Smooth muscle cell (in vitro differentiated cells): ENCODE results near the gene EVI2B. TPM values are rescaled to one million over a fixed set of nuclear protein-coding genes. Genes with fewer than 3 reads are reported as not detected.

Experiments
- DNase-seq: peaks from one replicate; lab custom pipeline; 2025; ENCODE audit not compliant: unreplicated experiment; lab: John Stamatoyannopoulos, UW
- H2AFZ ChIP-seq: fragments of 200-600 bp; sonication (generic); 2 replicates; pipeline ENCODE4 v1.6.0; 2016; ENCODE audit warnings: antibody characterized with exemption, low read depth, mild to moderate bottlenecking
- H3F3A ChIP-seq: fragments of 200-600 bp; sonication (generic); 2 replicates; pipeline ENCODE4 v1.6.0; 2017; ENCODE audit warnings: antibody characterized with exemption, low read depth
- H3K27ac ChIP-seq: fragments of 200-600 bp; sonication (generic); 2 replicates; pipeline ENCODE4 v1.5.1; 2016; ENCODE audit warnings: low read depth, mild to moderate bottlenecking
- H3K27me3 ChIP-seq: fragments of 200-600 bp; sonication (generic); 2 replicates; pipeline ENCODE4 v1.6.1; 2016; ENCODE audit warnings: low read depth, mild to moderate bottlenecking
- H3K36me3 ChIP-seq: fragments of 200-600 bp; sonication (generic); 2 replicates; pipeline ENCODE4 v1.5.1; 2016; ENCODE audit warnings: low read depth
- H3K4me1 ChIP-seq: fragments of 200-600 bp; sonication (generic); 2 replicates; pipeline ENCODE4 v1.5.1; 2016; ENCODE audit warnings: low read depth
- H3K4me2 ChIP-seq: fragments of 200-600 bp; sonication (generic); 2 replicates; pipeline ENCODE4 v1.6.0; 2016; ENCODE audit warnings: mild to moderate bottlenecking
- H3K4me3 ChIP-seq: fragments of 200-600 bp; sonication (generic); 2 replicates; pipeline ENCODE4 v1.5.1; 2016; ENCODE audit warnings: mild to moderate bottlenecking
- H3K79me2 ChIP-seq: fragments of 200-600 bp; sonication (generic); 2 replicates; pipeline ENCODE4 v1.6.0; 2016; ENCODE audit warnings: low read depth, mild to moderate bottlenecking
- H3K9ac ChIP-seq: fragments of 200-600 bp; sonication (generic); 2 replicates; pipeline ENCODE4 v1.6.0; 2016; ENCODE audit warnings: low read depth
- H3K9me3 ChIP-seq: fragments of 200-600 bp; sonication (generic); replicated peaks from 2 replicates; pipeline ENCODE4 v1.5.1; 2016; ENCODE audit warnings: low read depth
- H4K20me1 ChIP-seq: fragments of 200-600 bp; sonication (generic); 2 replicates; pipeline ENCODE4 v1.6.0; 2016; ENCODE audit warnings: low read depth
- whole genome bisulfite sequencing: methylation state at CpG from one replicate; pipeline ENCODE4 v1.1.7; 2016; ENCODE audit warnings: low lambda C conversion rate; 5-methylcytosine and 5-hydroxymethylcytosine counted together
- polyA plus RNA-seq: library from polyadenylated mRNA; unstranded; fragments of >200 nt; fragmentation: Nextera tagmentation; extraction: Ambion mirVana; gene quantifications from 2 replicates; pipeline ENCODE4 v1.2.1, GENCODE V29; 2016
- total RNA-seq: library from RNA; depleted of rRNA; stranded (reverse); fragments of >200 nt; gene quantifications from 2 replicates; pipeline ENCODE4 v1.2.3, GENCODE V29; 2014
- TF ChIP-seq, protein P1 (sequence below): fragments of 200-600 bp; sonication (generic); IDR thresholded peaks from 2 replicates; pipeline ENCODE4 v1.5.1; 2017; ENCODE audit warnings: borderline replicate concordance, mild to moderate bottlenecking, antibody characterized with exemption; ENCODE audit not compliant: insufficient read depth, poor library complexity, severe bottlenecking

Gene EVI2B
- total and polyA plus RNA-seq, 2 experiments from 2014 or later: not detected

- H2AFZ ChIP-seq: no peak overlapping the region
- no peak overlapping the region for H3K4me2 ChIP-seq
- H3K27ac ChIP-seq: no peak overlapping the region
- H3K79me2 ChIP-seq: no peaks in the 10 kb centered on the region
- DNase-seq: no peak
- no peak overlapping the region for H3K9ac ChIP-seq
- H4K20me1 ChIP-seq: no peaks in the 10 kb centered on the region
- no peaks in the 10 kb centered on the region for H3K4me1 ChIP-seq
- no peaks in the 10 kb centered on the region for H3F3A ChIP-seq
- no peak overlapping the region for H3K4me3 ChIP-seq
- no peaks in the 10 kb centered on the region for H3K9me3 ChIP-seq
- no peaks in the 10 kb centered on the region for H3K27me3 ChIP-seq
- 87% methylated on average over 5 of the region's 5 CpGs for WGBS
- TF ChIP-seq, protein P1, sequence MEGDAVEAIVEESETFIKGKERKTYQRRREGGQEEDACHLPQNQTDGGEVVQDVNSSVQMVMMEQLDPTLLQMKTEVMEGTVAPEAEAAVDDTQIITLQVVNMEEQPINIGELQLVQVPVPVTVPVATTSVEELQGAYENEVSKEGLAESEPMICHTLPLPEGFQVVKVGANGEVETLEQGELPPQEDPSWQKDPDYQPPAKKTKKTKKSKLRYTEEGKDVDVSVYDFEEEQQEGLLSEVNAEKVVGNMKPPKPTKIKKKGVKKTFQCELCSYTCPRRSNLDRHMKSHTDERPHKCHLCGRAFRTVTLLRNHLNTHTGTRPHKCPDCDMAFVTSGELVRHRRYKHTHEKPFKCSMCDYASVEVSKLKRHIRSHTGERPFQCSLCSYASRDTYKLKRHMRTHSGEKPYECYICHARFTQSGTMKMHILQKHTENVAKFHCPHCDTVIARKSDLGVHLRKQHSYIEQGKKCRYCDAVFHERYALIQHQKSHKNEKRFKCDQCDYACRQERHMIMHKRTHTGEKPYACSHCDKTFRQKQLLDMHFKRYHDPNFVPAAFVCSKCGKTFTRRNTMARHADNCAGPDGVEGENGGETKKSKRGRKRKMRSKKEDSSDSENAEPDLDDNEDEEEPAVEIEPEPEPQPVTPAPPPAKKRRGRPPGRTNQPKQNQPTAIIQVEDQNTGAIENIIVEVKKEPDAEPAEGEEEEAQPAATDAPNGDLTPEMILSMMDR: no peak
- H3K36me3 ChIP-seq: no peaks in the 10 kb centered on the region
These were observed 5.2 kb downstream of the EVI2B start for GRCh38 chr17:31308372-31309334.

DNA sequence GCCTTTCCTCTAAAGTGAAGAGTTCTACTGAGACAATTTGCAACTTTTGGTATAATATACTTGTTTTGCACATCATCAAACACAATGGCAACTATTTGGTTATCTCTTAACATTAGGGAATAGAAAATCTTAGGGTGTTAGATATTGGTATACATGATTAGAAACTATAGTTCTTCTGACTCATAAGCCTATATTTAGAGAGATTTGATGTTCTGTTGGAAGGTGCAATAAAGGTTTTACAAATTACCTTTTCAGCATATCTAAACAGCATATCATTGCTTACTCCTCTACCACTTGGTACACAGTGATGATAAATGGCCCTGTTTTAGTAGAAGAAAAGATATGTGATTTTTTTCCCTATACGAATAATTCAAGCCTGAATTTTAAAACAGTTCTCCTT, 6.2 kb downstream of the EVI2B start:
- H3K79me2 ChIP-seq: no peaks in the 10 kb centered on the region
- no peak for DNase-seq
- H3F3A ChIP-seq: no peaks in the 10 kb centered on the region
- H3K4me3 ChIP-seq: no peak overlapping the region
- TF ChIP-seq, protein P1: no peak
- no peak overlapping the region for H3K27ac ChIP-seq
- 100% methylated on average over 1 of the region's 1 CpG for WGBS
- H3K4me2 ChIP-seq: no peak overlapping the region
- H2AFZ ChIP-seq: no peak overlapping the region
- H4K20me1 ChIP-seq: no peaks in the 10 kb centered on the region
- H3K9me3 ChIP-seq: no peaks in the 10 kb centered on the region
- no peak overlapping the region for H3K9ac ChIP-seq
- no peaks in the 10 kb centered on the region for H3K36me3 ChIP-seq
- no peaks in the 10 kb centered on the region for H3K27me3 ChIP-seq
- no peaks in the 10 kb centered on the region for H3K4me1 ChIP-seq

- TF ChIP-seq, protein P1: no peak
- H3K27me3 ChIP-seq: no peaks in the 10 kb centered on the region
- H3K4me2 ChIP-seq: no peak overlapping the region
- peaks cover 14% of the 10 kb centered on the region for H3K4me1 ChIP-seq
- no peaks in the 10 kb centered on the region for H3K36me3 ChIP-seq
- no peaks in the 10 kb centered on the region for H3K9me3 ChIP-seq
- no peak overlapping the region for H3K9ac ChIP-seq
- H3K79me2 ChIP-seq: no peaks in the 10 kb centered on the region
- H2AFZ ChIP-seq: no peak overlapping the region
- peaks cover 22% of the 10 kb centered on the region for H4K20me1 ChIP-seq
- no peak for DNase-seq
- H3F3A ChIP-seq: no peaks in the 10 kb centered on the region
- no peak overlapping the region for H3K4me3 ChIP-seq
- no peak overlapping the region for H3K27ac ChIP-seq
These were observed 14.2 kb downstream of the EVI2B start for GRCh38 chr17:31299624-31300023.
